ENCODE measurements around the gene PNLDC1.
"Not testable (repeated sequence)": the region's sequence is repeated elsewhere in the genome, so short reads cannot be mapped to it uniquely, and the experiment has no call there.

PNLDC1 gene

GRCh38 chr6:159844737-159845645 is 44.9 kb downstream of the PNLDC1 start:
- DNase-seq, result no peak

- DNase-seq, result not testable (repeated sequence)
Observed at GRCh38 chr6:159848552-159848951, 48.5 kb downstream of the PNLDC1 start.

- DNase-seq, result not testable (repeated sequence)
Observed at GRCh38 chr6:159849851-159850250, 49.8 kb downstream of the PNLDC1 start.

- DNase-seq, result peak in 2 of 51 donors; percentile 2 to 6
Observed at GRCh38 chr6:159852877-159853276, 52.8 kb downstream of the PNLDC1 start.

GRCh38 chr6:159853754-159854153 is 53.7 kb downstream of the PNLDC1 start:
- DNase-seq, result no peak

- DNase-seq, result no peak
Observed at GRCh38 chr6:159854959-159855358, 54.9 kb downstream of the PNLDC1 start.

- no peak for DNase-seq
Observed at GRCh38 chr6:159858259-159858658, 58.2 kb downstream of the PNLDC1 start.

- DNase-seq, result no peak
Observed at GRCh38 chr6:159860482-159860881, 60.4 kb downstream of the PNLDC1 start.

- no peak for DNase-seq
Observed at GRCh38 chr6:159862103-159862502, 62.0 kb downstream of the PNLDC1 start.

- peak in 4 of 51 donors; percentile 4 to 45 (median 17) for DNase-seq
Observed at GRCh38 chr6:159863341-159863740, 63.3 kb downstream of the PNLDC1 start.

GRCh38 chr6:159865226-159865920 is 65.3 kb downstream of the PNLDC1 start:
- DNase-seq, result no peak

- DNase-seq, result no peak
Observed at GRCh38 chr6:159866286-159867247, 66.5 kb downstream of the PNLDC1 start.

All from hypothalamus (tissue), 51 donors.